Measurements from ENCODE around the gene ZNF331. TPM values are rescaled to one million over a fixed set of nuclear protein-coding genes. Genes with fewer than 3 reads are reported as not detected.

The ZNF331 gene
- total RNA-seq, 1 experiment from 2014 or later: 57.2 TPM

DNA sequence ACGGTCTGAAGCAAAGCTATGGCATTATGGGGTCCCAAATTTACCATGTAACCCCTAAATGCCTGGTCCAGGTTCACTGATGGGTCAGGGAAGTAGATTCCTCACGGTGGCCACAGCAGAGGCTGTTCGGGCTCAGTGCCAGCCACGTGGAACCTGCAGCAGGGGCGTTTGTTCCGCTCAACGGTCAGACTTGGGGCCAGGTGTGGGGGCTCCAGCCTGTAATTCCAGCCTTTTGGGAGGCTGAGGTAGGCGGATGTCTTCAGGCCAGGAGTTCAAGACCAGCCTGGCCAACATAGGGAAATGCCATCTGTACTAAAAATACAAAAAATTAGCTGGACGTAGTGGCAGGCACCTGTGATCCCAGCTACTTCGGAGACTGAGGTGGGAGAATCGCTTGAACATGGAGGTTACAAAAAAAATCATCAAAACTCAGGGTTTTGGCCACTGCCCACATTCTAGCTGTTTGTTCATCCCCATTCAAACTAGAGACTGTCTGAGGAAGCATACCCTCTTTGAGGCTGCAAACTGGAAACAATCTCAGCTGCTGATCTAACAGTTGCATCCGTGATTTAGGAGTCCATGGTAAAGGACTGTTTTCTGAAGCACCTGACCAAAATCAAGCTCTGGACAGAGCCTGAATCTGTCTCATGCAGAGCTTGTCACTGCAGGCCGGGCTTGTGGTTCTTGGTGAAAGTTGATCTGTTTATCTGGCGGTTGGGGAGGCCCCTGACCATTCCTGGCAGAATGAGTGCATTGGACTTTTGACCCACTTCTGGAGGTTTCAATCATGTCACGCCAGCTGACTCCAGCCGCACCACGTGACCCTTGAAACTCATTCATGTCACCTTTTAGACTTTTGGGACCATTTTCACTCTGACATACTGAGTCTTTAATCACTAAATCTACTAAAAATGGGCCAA lies 30.2 kb upstream of the ZNF331 start:
- H3K27ac Mint-ChIP-seq: no peak overlapping the region
- H3K36me3 Mint-ChIP-seq (ENCODE audit: insufficient read depth in 1 of 3, low read depth in 3 of 3): peaks cover 0 to 4% (median 0%) of the 10 kb centered on the region in 3 experiments; a peak in 1 of 7 replicates
- no peaks in the 10 kb centered on the region for H3K9me3 Mint-ChIP-seq

More for the DNA sequence above, 30.2 kb upstream of the ZNF331 start:
- no peaks in the 10 kb centered on the region; the same call in 1 of the 2 replicates for H3K4me1 ChIP-seq (ENCODE audit: insufficient read depth, low read length)
- no peaks in the 10 kb centered on the region for H3K27me3 ChIP-seq (ENCODE audit: insufficient read depth, low read length)
- no peak overlapping the region for H2BK5ac ChIP-seq (ENCODE audit: insufficient read length, low read length)
- H2BK120ac ChIP-seq (ENCODE audit: low read depth, low read length, poor library complexity, severe bottlenecking): no peak overlapping the region
- H2AK5ac ChIP-seq (ENCODE audit: insufficient read length, low read length): no peak overlapping the region
- no peak overlapping the region for H3K9ac ChIP-seq (ENCODE audit: extremely low read depth, insufficient read length, low read length)
- H3K56ac ChIP-seq (ENCODE audit: insufficient read length, low read depth, low read length): no peak overlapping the region
- H3K4ac ChIP-seq (ENCODE audit: low read depth, low read length): no peak overlapping the region
- peaks cover 1% of the 10 kb centered on the region for H3K27me3 Mint-ChIP-seq (ENCODE audit: low read depth)
- no peak overlapping the region for H3K18ac ChIP-seq (ENCODE audit: insufficient read length, low read depth, low read length)
- no peak overlapping the region for H2AFZ ChIP-seq (ENCODE audit: low read length)
- peaks cover 22 to 33% of the 10 kb centered on the region in 2 experiments for H3K4me1 Mint-ChIP-seq
- H3K4me2 ChIP-seq (ENCODE audit: insufficient read depth, insufficient read length, low read length): no peak overlapping the region
- no peak overlapping the region for H3K27ac ChIP-seq (ENCODE audit: insufficient read length, low read depth, low read length)
- no peak overlapping the region for H3K23ac ChIP-seq (ENCODE audit: insufficient read length, low read depth, low read length)
- no peak for DNase-seq
- no peak overlapping the region for H4K8ac ChIP-seq (replicated peaks; ENCODE audit: insufficient read length, low read depth, low read length)
- H2BK12ac ChIP-seq (ENCODE audit: insufficient read length, low read depth, low read length): no peak overlapping the region
- H3T11ph ChIP-seq (ENCODE audit: low read length): no peak overlapping the region
- no peak overlapping the region for H3K14ac ChIP-seq (ENCODE audit: insufficient read depth, low read length)
- H2BK15ac ChIP-seq (ENCODE audit: low read depth, low read length): no peak overlapping the region
- no CpG with 5 or more reads among the region's 17 CpGs for WGBS (ENCODE audit: extremely low coverage, insufficient read length, low lambda C conversion rate)
- no peak overlapping the region for H3K4me3 Mint-ChIP-seq
- no peak overlapping the region for H4K5ac ChIP-seq (ENCODE audit: insufficient read length, low read depth, low read length)
- TF ChIP-seq CTCF (conservative IDR thresholded peaks at IDR 0.05): no peak
- no peaks in the 10 kb centered on the region for H3K79me1 ChIP-seq (ENCODE audit: insufficient read depth, low read depth, low read length, poor library complexity, severe bottlenecking)
- no peaks in the 10 kb centered on the region for H3K9me3 ChIP-seq (ENCODE audit: control insufficient read depth, low read depth, low read length)
- H3K79me2 ChIP-seq (ENCODE audit: insufficient read depth, low read length): no peaks in the 10 kb centered on the region
- no peak overlapping the region for H4K91ac ChIP-seq (ENCODE audit: insufficient read length, low read depth, low read length)
- no peaks in the 10 kb centered on the region for H3K23me2 ChIP-seq (ENCODE audit: insufficient read length, low read depth, low read length, poor library complexity, severe bottlenecking)
- H4K20me1 ChIP-seq (ENCODE audit: control insufficient read depth, insufficient read depth, insufficient read length): no peaks in the 10 kb centered on the region
- H2BK20ac ChIP-seq (ENCODE audit: low read depth, low read length, poor library complexity, severe bottlenecking): no peak overlapping the region

Measured in H9 (cell line).